ENCODE measurements around the gene PLEKHA7.

- no peak for TF ChIP-seq EZH2phosphoT487 (IDR thresholded peaks at IDR 0.05; ENCODE audit: borderline replicate concordance, low read depth)
- no peak for TF ChIP-seq FOSL2 (IDR thresholded peaks at IDR 0.05; ENCODE audit: borderline replicate concordance, low read depth)
- no peak for TF ChIP-seq CTCF (IDR thresholded peaks at IDR 0.05)
- no peak for TF ChIP-seq EP300 (IDR thresholded peaks at IDR 0.05; ENCODE audit: borderline replicate concordance in 1 of 2, low read depth in 1 of 2, low read length in 1 of 2)
- no peak for TF ChIP-seq POLR2AphosphoS5 (IDR thresholded peaks at IDR 0.05; ENCODE audit: low read depth, low read length)
Observed at GRCh38 chr11:16797776-16798175, 216.4 kb downstream of the PLEKHA7 start.
